HepG2 (cell line): ENCODE data around the gene UNC13D. TPM values are rescaled to one million over a fixed set of nuclear protein-coding genes. Genes with fewer than 3 reads are reported as not detected.
A peak's percentile ranks its signal among the peaks of the same experiment; 100 is the strongest.

ENCODE experiments used
- BCL6 ChIP-seq: IDR thresholded peaks from 2 replicates; pipeline ENCODE4 v1.6.1; 2016; ENCODE audit warnings: missing genetic modification reagents, missing compliant biosample characterization
- CHD4 ChIP-seq: fragments of 200-600 bp; sonication (generic); IDR thresholded peaks from 2 replicates; pipeline ENCODE4 v1.7.0; 2017; ENCODE audit warnings: mild to moderate bottlenecking, low read length, borderline replicate concordance
- GABPB1 ChIP-seq: IDR thresholded peaks from 2 replicates; pipeline ENCODE4 v1.6.1; 2016; ENCODE audit warnings: mild to moderate bottlenecking, missing genetic modification reagents, moderate library complexity, missing compliant biosample characterization
- KDM3A ChIP-seq: IDR thresholded peaks from 2 replicates; pipeline ENCODE4 v1.6.1; 2018; ENCODE audit warnings: low read depth, missing compliant biosample characterization
- KLF6 ChIP-seq: IDR thresholded peaks from 2 replicates; pipeline ENCODE4 v1.8.0; 2016; ENCODE audit warnings: missing biosample characterization, missing genetic modification reagents
- MAF1 ChIP-seq: sonication (generic); formaldehyde crosslinking; IDR thresholded peaks from 2 replicates; pipeline ENCODE4 v1.5.0; 2020; ENCODE audit warnings: missing genetic modification reagents, borderline replicate concordance
- MED13 ChIP-seq: sonication (generic); formaldehyde crosslinking; IDR thresholded peaks from 2 replicates; pipeline ENCODE4 v1.5.0; 2020; ENCODE audit warnings: missing genetic modification reagents
- NBN ChIP-seq: fragments of 450-650 bp; conservative IDR thresholded peaks from 2 replicates; pipeline ENCODE4 v1.6.1; 2017
- POLR2G ChIP-seq: fragments of 200-400 bp; formaldehyde crosslinking; IDR thresholded peaks from 2 replicates; pipeline ENCODE4 v1.6.1; 2018; ENCODE audit warnings: mild to moderate bottlenecking, low read depth, low read length, moderate library complexity
- RBFOX2 ChIP-seq: fragments of 200-400 bp; formaldehyde crosslinking; IDR thresholded peaks from 2 replicates; pipeline ENCODE4 v1.6.1; 2017; ENCODE audit warnings: low read depth, mild to moderate bottlenecking, low read length
- SATB2 ChIP-seq: sonication (generic); formaldehyde crosslinking; IDR thresholded peaks from 2 replicates; pipeline ENCODE4 v1.5.0; 2020; ENCODE audit warnings: missing genetic modification reagents
- SRSF9 ChIP-seq: fragments of 200-400 bp; formaldehyde crosslinking; IDR thresholded peaks from 2 replicates; pipeline ENCODE4 v1.6.1; 2018; ENCODE audit warnings: borderline replicate concordance, mild to moderate bottlenecking, low read depth, low read length; ENCODE audit not compliant: insufficient read depth, poor library complexity, severe bottlenecking
- TEAD3 ChIP-seq: optimal IDR thresholded peaks from 2 replicates; pipeline ENCODE3; 2016; ENCODE audit warnings: borderline replicate concordance
- TERF1 ChIP-seq: sonication (generic); formaldehyde crosslinking; IDR thresholded peaks from 2 replicates; pipeline ENCODE4 v1.8.0; 2022; ENCODE audit warnings: mild to moderate bottlenecking, missing genetic modification reagents, moderate library complexity
- TFE3 ChIP-seq: IDR thresholded peaks from 2 replicates; pipeline ENCODE4 v1.6.1; 2016
- TOPORS ChIP-seq: sonication (generic); formaldehyde crosslinking; IDR thresholded peaks from 2 replicates; pipeline ENCODE4 v1.8.0; 2023; ENCODE audit warnings: mild to moderate bottlenecking, missing genetic modification reagents
- ZC3H4 ChIP-seq: sonication (generic); formaldehyde crosslinking; IDR thresholded peaks from 2 replicates; pipeline ENCODE4 v1.4.0; 2020; ENCODE audit warnings: missing genetic modification reagents, borderline replicate concordance
- ZIK1 ChIP-seq: sonication (generic); formaldehyde crosslinking; IDR thresholded peaks from 2 replicates; pipeline ENCODE4 v1.5.0; 2020; ENCODE audit warnings: mild to moderate bottlenecking, low read depth, missing genetic modification reagents, borderline replicate concordance
- ZNF124 ChIP-seq: sonication (generic); formaldehyde crosslinking; IDR thresholded peaks from 2 replicates; pipeline ENCODE4 v1.4.0; 2020; ENCODE audit warnings: missing genetic modification reagents
- ZNF232 ChIP-seq: sonication (generic); formaldehyde crosslinking; IDR thresholded peaks from 2 replicates; pipeline ENCODE4 v1.4.0; 2020; ENCODE audit warnings: missing genetic modification reagents, borderline replicate concordance
- ZNF234 ChIP-seq: sonication (generic); formaldehyde crosslinking; conservative IDR thresholded peaks from 2 replicates; pipeline ENCODE4 v1.5.1; 2020; ENCODE audit warnings: mild to moderate bottlenecking, missing genetic modification reagents
- ZNF253 ChIP-seq: sonication (generic); formaldehyde crosslinking; IDR thresholded peaks from 2 replicates; pipeline ENCODE4 v1.8.0; 2022; ENCODE audit warnings: mild to moderate bottlenecking, missing genetic modification reagents, borderline replicate concordance
- ZNF33B ChIP-seq: sonication (generic); formaldehyde crosslinking; IDR thresholded peaks from 2 replicates; pipeline ENCODE4 v1.5.1; 2020; ENCODE audit warnings: mild to moderate bottlenecking, missing genetic modification reagents
- ZNF557 ChIP-seq: sonication (generic); formaldehyde crosslinking; IDR thresholded peaks from 2 replicates; pipeline ENCODE4 v1.4.0; 2020; ENCODE audit warnings: missing genetic modification reagents
- ZNF598 ChIP-seq: sonication (generic); formaldehyde crosslinking; IDR thresholded peaks from 2 replicates; pipeline ENCODE4 v1.5.1; 2020; ENCODE audit warnings: mild to moderate bottlenecking, missing genetic modification reagents, borderline replicate concordance
- ZNF674 ChIP-seq: sonication (generic); formaldehyde crosslinking; IDR thresholded peaks from 2 replicates; pipeline ENCODE4 v1.5.0; 2020; ENCODE audit warnings: low read depth, mild to moderate bottlenecking, missing genetic modification reagents
- ZNF678 ChIP-seq: sonication (generic); formaldehyde crosslinking; IDR thresholded peaks from 2 replicates; pipeline ENCODE4 v1.4.0; 2020; ENCODE audit warnings: mild to moderate bottlenecking, missing genetic modification reagents
- ZNF891 ChIP-seq: sonication (generic); formaldehyde crosslinking; IDR thresholded peaks from 2 replicates; pipeline ENCODE4 v1.5.0; 2020; ENCODE audit warnings: mild to moderate bottlenecking, missing genetic modification reagents
- ZSCAN20 ChIP-seq: sonication (generic); formaldehyde crosslinking; IDR thresholded peaks from 2 replicates; pipeline ENCODE4 v1.4.0; 2020; ENCODE audit warnings: missing genetic modification reagents, mild to moderate bottlenecking, borderline replicate concordance
- polyA plus RNA-seq, 8 experiments: library from polyadenylated mRNA; depleted of rRNA in 3 of 8; stranded (reverse) in 7 of 8; unstranded in 1 of 8; fragments of >200 nt; fragmentation: Illumina TruSeq in 4 of 8; extraction: Trizol in 4 of 8; gene quantifications; 2 replicates each; pipeline versions ENCODE4 v1.2.1 to v1.2.3, GENCODE V29; 2011 to 2016; ENCODE audit warnings: low read depth in 4 of 8, missing spikeins in 1 of 8, mixed read lengths in 1 of 8; ENCODE audit not compliant: insufficient read depth in 1 of 8
- total RNA-seq, 5 experiments: library from RNA; depleted of rRNA; stranded (reverse); fragments of >200 nt; fragmentation: Illumina TruSeq; extraction: Trizol; gene quantifications; 2 replicates each; pipeline ENCODE4 v1.2.3, GENCODE V29; 2016; ENCODE audit warnings: low read depth in 1 of 5

UNC13D gene
- total and polyA plus RNA-seq, 2 of the 13 experiments (the other 11 are each of a cell fraction or from before 2014, with no cell fraction given) = 29.7 to 42.7 TPM

GRCh38 chr17:75856062-75856756 lies 12.0 kb upstream of the UNC13D start (continued):
- TF ChIP-seq TOPORS (CRISPR knock-in tag) (0 out of 2 replicates have a peak, but pooled peaks have one; percentile 39), KDM3A (CRISPR knock-in tag) (no peak), BCL6 (CRISPR knock-in tag) (0 out of 2 replicates have a peak, but pooled peaks have one; percentile 25), ZC3H4 (CRISPR knock-in tag) (peak; percentile 91; the same call in 1 of the 2 replicates), TEAD3 (CRISPR knock-in tag) (peak; percentile 19), ZNF891 (CRISPR knock-in tag) (0 out of 2 replicates have a peak, but pooled peaks have one; percentile 73), ZNF557 (CRISPR knock-in tag) (peak; percentile 71; the same call in 1 of the 2 replicates), ZNF234 (CRISPR knock-in tag) (0 out of 2 replicates have a peak, but pooled peaks have one; percentile 2), ZSCAN20 (CRISPR knock-in tag) (0 out of 2 replicates have a peak, but pooled peaks have one; percentile 64), POLR2G (0 out of 2 replicates have a peak, but pooled peaks have one; percentile 1), KLF6 (CRISPR knock-in tag) (0 out of 2 replicates have a peak, but pooled peaks have one; percentile 4), RBFOX2 (peak; percentile 93), ZNF674 (peak; percentile 66; the same call in 1 of the 2 replicates), CHD4 (no peak), ZNF124 (CRISPR knock-in tag) (no peak), SRSF9 (no peak), TERF1 (CRISPR knock-in tag) (no peak), SATB2 (CRISPR knock-in tag) (0 out of 2 replicates have a peak, but pooled peaks have one; percentile 18), NBN (no peak), ZNF678 (CRISPR knock-in tag) (no peak), ZNF253 (0 out of 2 replicates have a peak, but pooled peaks have one; percentile 3), ZNF33B (CRISPR knock-in tag) (peak; percentile 28; the same call in 1 of the 2 replicates), MAF1 (CRISPR knock-in tag) (no peak), GABPB1 (CRISPR knock-in tag) (peak; percentile 36; the same call in 1 of the 2 replicates), ZNF598 (CRISPR knock-in tag) (peak; percentile 5; the same call in 1 of the 2 replicates), MED13 (CRISPR knock-in tag) (peak; percentile 19; the same call in 1 of the 2 replicates), ZIK1 (CRISPR knock-in tag) (no peak), TFE3 (CRISPR knock-in tag) (0 out of 2 replicates have a peak, but pooled peaks have one; percentile 15), ZNF232 (CRISPR knock-in tag) (0 out of 2 replicates have a peak, but pooled peaks have one; percentile 18)
